Effector memory CD8-positive, alpha-beta T cell (primary cell): ENCODE measurements around the gene PDCD7.
"Not testable (repeated sequence)": the region's sequence is repeated elsewhere in the genome, so short reads cannot be mapped to it uniquely, and the experiment has no call there.

Experiments used
- ATAC-seq: fragments of 150-1000 bp; cut with Tn5 transposase; replicated peaks from 2 replicates; pipeline ENCODE4 v1.10.0; 2021; ENCODE audit warnings: mild to moderate bottlenecking, moderate library complexity
- DNase-seq, 3 experiments: peaks; one replicate each; pipeline ENCODE4 v3.0.0; 2021
- H3K27ac Mint-ChIP-seq, 2 donors: one replicate each; pipeline ENCODE4 v1.8.0; 2022; ENCODE audit warnings: mild to moderate bottlenecking in 2 of 2, mixed read lengths in 2 of 2, moderate library complexity in 2 of 2
- H3K27me3 Mint-ChIP-seq, 2 donors: one replicate each; pipeline ENCODE4 v1.8.0; 2022; ENCODE audit warnings: mixed read lengths in 2 of 2
- H3K36me3 Mint-ChIP-seq: one replicate; pipeline ENCODE4 v1.8.0; 2022; ENCODE audit warnings: mild to moderate bottlenecking, moderate library complexity, mixed read lengths; ENCODE audit not compliant: insufficient read depth
- H3K4me1 Mint-ChIP-seq, 2 donors: one replicate each; pipeline ENCODE4 v1.8.0; 2022; ENCODE audit warnings: low read depth in 2 of 2, mixed read lengths in 2 of 2
- H3K4me3 Mint-ChIP-seq, 2 donors: one replicate each; pipeline ENCODE4 v1.8.0; 2022; ENCODE audit warnings: mild to moderate bottlenecking in 2 of 2, mixed read lengths in 2 of 2, moderate library complexity in 2 of 2
- H3K9me3 Mint-ChIP-seq, 2 donors: one replicate each; pipeline ENCODE4 v1.8.0; 2022; ENCODE audit warnings: mixed read lengths in 2 of 2

PDCD7 gene

GRCh38 chr15:65154720-65155119 lies 21.1 kb upstream of the PDCD7 start:
- DNase-seq (no peak), ATAC-seq (no peak)
- Mint-ChIP-seq H3K27me3 (no peaks in the 10 kb centered on the region), H3K27ac (peak overlapping the region; percentile 44 to 49), H3K9me3 (no peaks in the 10 kb centered on the region), H3K4me3 (no peak overlapping the region), H3K4me1 (no peaks in the 10 kb centered on the region), H3K36me3 (peaks cover 91% of the 10 kb centered on the region)

GRCh38 chr15:65147902-65148301 lies 14.3 kb upstream of the PDCD7 start:
- peaks cover 52% of the 10 kb centered on the region for H3K36me3 Mint-ChIP-seq

GRCh38 chr15:65146438-65146837 lies 12.8 kb upstream of the PDCD7 start:
- Mint-ChIP-seq H3K36me3 (peaks cover 38% of the 10 kb centered on the region), H3K27me3 (no peaks in the 10 kb centered on the region), H3K4me1 (no peaks in the 10 kb centered on the region), H3K4me3 (no peak overlapping the region), H3K27ac (no peak overlapping the region), H3K9me3 (no peaks in the 10 kb centered on the region)
- ATAC-seq (no peak), DNase-seq (no peak)

More at GRCh38 chr15:65147902-65148301, 14.3 kb upstream of the PDCD7 start:
- ATAC-seq (no peak), DNase-seq (no peak)
- no peaks in the 10 kb centered on the region for H3K4me1 Mint-ChIP-seq
- no peaks in the 10 kb centered on the region for H3K9me3 Mint-ChIP-seq
- peak overlapping the region in 1 of 2 donors; percentile 31 for H3K27ac Mint-ChIP-seq
- no peak overlapping the region for H3K4me3 Mint-ChIP-seq
- H3K27me3 Mint-ChIP-seq: no peaks in the 10 kb centered on the region

- H3K4me3 Mint-ChIP-seq, H3K27me3 Mint-ChIP-seq, H3K4me1 Mint-ChIP-seq, DNase-seq, H3K27ac Mint-ChIP-seq, ATAC-seq, H3K36me3 Mint-ChIP-seq, H3K9me3 Mint-ChIP-seq: not testable (repeated sequence)
These were observed 5.0 kb upstream of the PDCD7 start for GRCh38 chr15:65138631-65139030.

GRCh38 chr15:65137893-65138292 lies 4.3 kb upstream of the PDCD7 start:
- H3K4me1 Mint-ChIP-seq, H3K36me3 Mint-ChIP-seq, H3K27me3 Mint-ChIP-seq, ATAC-seq, H3K27ac Mint-ChIP-seq, H3K4me3 Mint-ChIP-seq, DNase-seq, H3K9me3 Mint-ChIP-seq: not testable (repeated sequence)

- not testable (repeated sequence) for H3K4me3 Mint-ChIP-seq, DNase-seq, H3K27ac Mint-ChIP-seq, H3K36me3 Mint-ChIP-seq, H3K27me3 Mint-ChIP-seq, ATAC-seq, H3K9me3 Mint-ChIP-seq
- peaks cover 5 to 12% of the 10 kb centered on the region in 2 donors for H3K4me1 Mint-ChIP-seq
These were observed 3.5 kb upstream of the PDCD7 start for GRCh38 chr15:65137089-65137488.

- Mint-ChIP-seq H3K4me3 (peak overlapping the region; percentile 88 to 94), H3K27me3 (no peaks in the 10 kb centered on the region), H3K9me3 (no peaks in the 10 kb centered on the region), H3K36me3 (peaks cover 23% of the 10 kb centered on the region), H3K4me1 (peaks cover 13 to 26% of the 10 kb centered on the region in 2 donors), H3K27ac (peak overlapping the region in 1 of 2 donors; percentile 92)
- no peak for DNase-seq
- no peak for ATAC-seq
These were observed 930 bp upstream of the PDCD7 start for GRCh38 chr15:65134538-65134937.

- Mint-ChIP-seq H3K4me1 (peaks cover 16 to 34% of the 10 kb centered on the region in 2 donors), H3K36me3 (peaks cover 38% of the 10 kb centered on the region), H3K9me3 (no peaks in the 10 kb centered on the region), H3K4me3 (peak overlapping the region; percentile 88 to 94), H3K27ac (peak overlapping the region; percentile 92 to 97), H3K27me3 (no peaks in the 10 kb centered on the region)
- ATAC-seq (peak; percentile 40), DNase-seq (peak in 2 of 3 experiments; percentile 9 to 18)
These were observed 595 bp downstream of the PDCD7 start for GRCh38 chr15:65132878-65133547.

GRCh38 chr15:65130941-65131340 lies 2.7 kb downstream of the PDCD7 start:
- DNase-seq (no peak), ATAC-seq (no peak)
- no peak overlapping the region for H3K27ac Mint-ChIP-seq
- peaks cover 51% of the 10 kb centered on the region for H3K36me3 Mint-ChIP-seq
- no peaks in the 10 kb centered on the region for H3K9me3 Mint-ChIP-seq
- peaks cover 16 to 40% of the 10 kb centered on the region in 2 donors for H3K4me1 Mint-ChIP-seq
- no peaks in the 10 kb centered on the region for H3K27me3 Mint-ChIP-seq
- H3K4me3 Mint-ChIP-seq: no peak overlapping the region

GRCh38 chr15:65115542-65115941 lies 18.1 kb downstream of the PDCD7 start:
- H3K36me3 Mint-ChIP-seq: peaks cover 58% of the 10 kb centered on the region
- no peaks in the 10 kb centered on the region for H3K9me3 Mint-ChIP-seq
- H3K27ac Mint-ChIP-seq: no peak overlapping the region
- peaks cover 3 to 19% of the 10 kb centered on the region in 2 donors for H3K4me1 Mint-ChIP-seq
- ATAC-seq (no peak), DNase-seq (no peak)
- H3K4me3 Mint-ChIP-seq: no peak overlapping the region
- no peaks in the 10 kb centered on the region for H3K27me3 Mint-ChIP-seq

GRCh38 chr15:65115086-65115485 lies 18.5 kb downstream of the PDCD7 start, which contains the start of gene UBAP1L:
Gene UBAP1L (minus strand): TSS chr15:65115200. CDS start chr15:65106215, 8,985 bp downstream.
- DNase-seq: no peak
- peaks cover 3 to 19% of the 10 kb centered on the region in 2 donors for H3K4me1 Mint-ChIP-seq
- H3K27ac Mint-ChIP-seq: peak within 1 kb of the TSS in 1 of 2 donors; percentile 84

GRCh38 chr15:65110676-65111292 lies 22.8 kb downstream of the PDCD7 start:
- H3K9me3 Mint-ChIP-seq: no peaks in the 10 kb centered on the region
- no peak overlapping the region for H3K4me3 Mint-ChIP-seq
- H3K36me3 Mint-ChIP-seq: peaks cover 32% of the 10 kb centered on the region
- H3K4me1 Mint-ChIP-seq: peaks cover 0 to 9% of the 10 kb centered on the region in 2 donors
- H3K27ac Mint-ChIP-seq: no peak overlapping the region
- DNase-seq: no peak
- H3K27me3 Mint-ChIP-seq: no peaks in the 10 kb centered on the region
- no peak for ATAC-seq

More at GRCh38 chr15:65115086-65115485, 18.5 kb downstream of the PDCD7 start, which contains the start of gene UBAP1L:
- Mint-ChIP-seq H3K4me3 (no peak within 1 kb of the TSS), H3K9me3 (no peaks in the 10 kb centered on the region), H3K27me3 (no peaks in the 10 kb centered on the region), H3K36me3 (peaks cover 55% of the 10 kb centered on the region)
- no peak for ATAC-seq

- peaks cover 5 to 9% of the 10 kb centered on the region in 2 donors for H3K4me1 Mint-ChIP-seq
- no peak overlapping the region for H3K4me3 Mint-ChIP-seq
- no peaks in the 10 kb centered on the region for H3K27me3 Mint-ChIP-seq
- ATAC-seq (no peak), DNase-seq (no peak)
- H3K27ac Mint-ChIP-seq: peak overlapping the region in 1 of 2 donors; percentile 68
- H3K36me3 Mint-ChIP-seq: peaks cover 30% of the 10 kb centered on the region
- no peaks in the 10 kb centered on the region for H3K9me3 Mint-ChIP-seq
These were observed 27.5 kb downstream of the PDCD7 start for GRCh38 chr15:65106011-65106590.
